GM12878 (cell line): ENCODE data around the gene ANXA8L1.
"Not testable (repeated sequence)": the region's sequence is repeated elsewhere in the genome, so short reads cannot be mapped to it uniquely, and the experiment has no call there.

ENCODE experiments used
- BHLHE40 ChIP-seq, 2 experiments: fragments of 450-650 bp in 1 of 2; IDR thresholded peaks; 2 replicates each; pipeline ENCODE4 v1.6.1; 2011 to 2017; ENCODE audit warnings: low read depth in 2 of 2, borderline replicate concordance in 1 of 2, improper control_type of control experiment in 1 of 2, low read length in 1 of 2, mild to moderate bottlenecking in 1 of 2
- CTCF ChIP-seq, 3 experiments: IDR thresholded peaks in 2 of 3; conservative IDR thresholded peaks in 1 of 3; 2 replicates each; pipeline ENCODE4 v1.5.1; 2011; ENCODE audit warnings: low read depth in 3 of 3, low read length in 3 of 3, mild to moderate bottlenecking in 3 of 3, control low read depth in 2 of 3, moderate library complexity in 2 of 3, inconsistent platforms in 1 of 3, mixed read lengths in 1 of 3; ENCODE audit not compliant: control insufficient read depth in 2 of 3, insufficient read depth in 1 of 3; ENCODE audit errors: extremely low read depth in 1 of 3
- NBN ChIP-seq: fragments of 450-650 bp; IDR thresholded peaks from 2 replicates; pipeline ENCODE4 v1.6.1; 2016

- TF ChIP-seq CTCF (IDR thresholded peaks at IDR 0.05 in 2 of 3, conservative IDR thresholded peaks at IDR 0.05 in 1 of 3; ENCODE audit: control insufficient read depth in 2 of 3, extremely low read depth in 1 of 3, insufficient read depth in 1 of 3, low read depth in 3 of 3, low read length in 3 of 3); NBN; BHLHE40 (IDR thresholded peaks at IDR 0.05; ENCODE audit: borderline replicate concordance in 1 of 2, low read depth in 2 of 2, low read length in 1 of 2): not testable (repeated sequence)
These were observed 44.2 kb downstream of the ANXA8L1 start for GRCh38 chr10:46419570-46420379.
